DND-41 (cell line): ENCODE results near the gene MGAT5B.

Experiments
- EZH2 ChIP-seq: IDR thresholded peaks from 3 replicates; pipeline ENCODE4 v1.6.1; 2012; ENCODE audit warnings: borderline replicate concordance, low read depth, mild to moderate bottlenecking, moderate library complexity, low read length, inconsistent platforms; ENCODE audit not compliant: severe bottlenecking
- TF ChIP-seq, protein P1 (sequence below): IDR thresholded peaks from 2 replicates; pipeline ENCODE4 v1.5.1; 2012; ENCODE audit warnings: borderline replicate concordance, low read length, moderate library complexity, mild to moderate bottlenecking; ENCODE audit not compliant: poor library complexity, severe bottlenecking; ENCODE audit errors: extremely low read depth

DNA sequence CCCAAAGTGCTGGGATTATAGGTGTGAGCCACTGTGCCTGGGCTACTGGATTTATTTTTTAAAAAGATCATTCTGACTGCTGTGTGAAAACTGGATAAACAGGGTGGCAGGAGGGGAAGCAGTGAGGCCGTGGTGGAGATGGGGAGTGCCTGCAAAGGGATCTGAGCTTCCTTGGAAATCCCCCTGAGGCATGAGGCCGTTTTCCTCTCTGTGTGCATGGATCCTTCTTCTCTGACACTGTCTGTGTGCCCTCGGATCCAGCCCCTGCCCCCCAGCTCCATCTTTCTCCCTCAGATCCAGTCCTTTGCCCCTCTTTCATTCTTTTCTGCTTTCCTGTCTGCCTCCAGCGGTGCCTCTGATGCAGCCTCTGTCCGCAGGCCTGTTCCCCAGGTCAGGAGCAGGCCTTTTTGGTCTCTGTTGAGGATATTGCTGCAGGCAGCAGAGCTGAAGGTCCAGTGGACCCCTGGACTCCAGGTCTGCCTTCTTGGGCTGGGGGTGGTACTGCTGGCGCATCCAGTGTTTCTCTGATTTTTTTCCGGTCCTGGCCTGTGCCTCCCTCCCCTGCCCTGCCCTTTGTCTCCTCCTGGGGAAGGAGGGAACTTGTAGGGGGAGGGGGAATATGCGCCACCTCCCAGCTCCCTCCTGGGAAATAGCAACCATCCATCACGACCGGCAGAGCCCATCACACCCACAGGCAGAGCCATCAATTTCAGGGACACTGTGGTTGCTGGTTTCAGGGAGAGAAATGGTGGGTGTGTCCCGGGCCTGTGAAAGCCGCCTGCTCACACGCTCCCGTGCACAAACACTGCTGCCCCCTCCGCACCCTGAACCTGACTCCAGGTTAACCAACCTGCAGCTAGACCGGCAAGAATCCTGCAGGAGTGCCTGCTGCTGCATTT lies 17.0 kb downstream of the MGAT5B start:
- TF ChIP-seq, protein P1, sequence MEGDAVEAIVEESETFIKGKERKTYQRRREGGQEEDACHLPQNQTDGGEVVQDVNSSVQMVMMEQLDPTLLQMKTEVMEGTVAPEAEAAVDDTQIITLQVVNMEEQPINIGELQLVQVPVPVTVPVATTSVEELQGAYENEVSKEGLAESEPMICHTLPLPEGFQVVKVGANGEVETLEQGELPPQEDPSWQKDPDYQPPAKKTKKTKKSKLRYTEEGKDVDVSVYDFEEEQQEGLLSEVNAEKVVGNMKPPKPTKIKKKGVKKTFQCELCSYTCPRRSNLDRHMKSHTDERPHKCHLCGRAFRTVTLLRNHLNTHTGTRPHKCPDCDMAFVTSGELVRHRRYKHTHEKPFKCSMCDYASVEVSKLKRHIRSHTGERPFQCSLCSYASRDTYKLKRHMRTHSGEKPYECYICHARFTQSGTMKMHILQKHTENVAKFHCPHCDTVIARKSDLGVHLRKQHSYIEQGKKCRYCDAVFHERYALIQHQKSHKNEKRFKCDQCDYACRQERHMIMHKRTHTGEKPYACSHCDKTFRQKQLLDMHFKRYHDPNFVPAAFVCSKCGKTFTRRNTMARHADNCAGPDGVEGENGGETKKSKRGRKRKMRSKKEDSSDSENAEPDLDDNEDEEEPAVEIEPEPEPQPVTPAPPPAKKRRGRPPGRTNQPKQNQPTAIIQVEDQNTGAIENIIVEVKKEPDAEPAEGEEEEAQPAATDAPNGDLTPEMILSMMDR = no peak
- no peak for TF ChIP-seq EZH2
